HepG2 (cell line): Measurements from ENCODE around the gene KLHDC2. TPM values are rescaled to one million over a fixed set of nuclear protein-coding genes. Genes with fewer than 3 reads are reported as not detected.

Experiments used
- ATAD3A ChIP-seq: sonication (generic); formaldehyde crosslinking; IDR thresholded peaks from 2 replicates; pipeline ENCODE4 v1.4.0; 2020; ENCODE audit warnings: missing genetic modification reagents
- CHD2 ChIP-seq: IDR thresholded peaks from 2 replicates; pipeline ENCODE4 v1.6.1; 2011; ENCODE audit warnings: low read depth, low read length, improper control_type of control experiment
- DR1 ChIP-seq: sonication (generic); formaldehyde crosslinking; IDR thresholded peaks from 2 replicates; pipeline ENCODE4 v1.8.0; 2021; ENCODE audit warnings: mild to moderate bottlenecking, missing genetic modification reagents, inconsistent platforms
- FOXO1 ChIP-seq: sonication (generic); formaldehyde crosslinking; IDR thresholded peaks from 2 replicates; pipeline ENCODE4 v1.4.0; 2020; ENCODE audit warnings: missing genetic modification reagents
- GTF3A ChIP-seq: sonication (generic); formaldehyde crosslinking; conservative IDR thresholded peaks from 2 replicates; pipeline ENCODE4 v1.4.0; 2020; ENCODE audit warnings: mild to moderate bottlenecking, missing genetic modification reagents
- HOXA7 ChIP-seq: sonication (generic); formaldehyde crosslinking; IDR thresholded peaks from 2 replicates; pipeline ENCODE4 v1.8.1; 2022; ENCODE audit warnings: mild to moderate bottlenecking, missing genetic modification reagents, moderate library complexity
- IKZF1 ChIP-seq: fragments of 450-650 bp; IDR thresholded peaks from 2 replicates; pipeline ENCODE4 v1.7.1; 2016
- MBD4 ChIP-seq: IDR thresholded peaks from 2 replicates; pipeline ENCODE4 v1.6.1; 2012; ENCODE audit warnings: low read length, inconsistent platforms, borderline replicate concordance
- NR1H2 ChIP-seq: sonication (generic); formaldehyde crosslinking; IDR thresholded peaks from 2 replicates; pipeline ENCODE4 v1.8.1; 2022; ENCODE audit warnings: low read depth, missing genetic modification reagents, borderline replicate concordance
- REL ChIP-seq: sonication (generic); formaldehyde crosslinking; conservative IDR thresholded peaks from 2 replicates; pipeline ENCODE4 v1.8.0; 2022; ENCODE audit warnings: mild to moderate bottlenecking, missing genetic modification reagents, moderate library complexity
- RELA ChIP-seq: sonication (generic); formaldehyde crosslinking; IDR thresholded peaks from 2 replicates; pipeline ENCODE4 v1.4.0; 2020; ENCODE audit warnings: missing genetic modification reagents
- REXO4 ChIP-seq: sonication (generic); formaldehyde crosslinking; IDR thresholded peaks from 2 replicates; pipeline ENCODE4 v1.8.0; 2022; ENCODE audit warnings: missing genetic modification reagents, mild to moderate bottlenecking, borderline replicate concordance
- RFX3 ChIP-seq: IDR thresholded peaks from 2 replicates; pipeline ENCODE4 v1.6.1; 2016; ENCODE audit warnings: missing biosample characterization, missing genetic modification reagents
- SIX4 ChIP-seq: sonication (generic); formaldehyde crosslinking; IDR thresholded peaks from 2 replicates; pipeline ENCODE4 v1.4.0; 2020; ENCODE audit warnings: missing genetic modification reagents
- XBP1 ChIP-seq: sonication (generic); formaldehyde crosslinking; IDR thresholded peaks from 2 replicates; pipeline ENCODE4 v1.5.0; 2020; ENCODE audit warnings: missing genetic modification reagents
- ZFYVE20 ChIP-seq: sonication (generic); formaldehyde crosslinking; IDR thresholded peaks from 2 replicates; pipeline ENCODE4 v1.8.0; 2023; ENCODE audit warnings: low read depth, mild to moderate bottlenecking, moderate library complexity, missing genetic modification reagents, borderline replicate concordance
- ZNF124 ChIP-seq: sonication (generic); formaldehyde crosslinking; IDR thresholded peaks from 2 replicates; pipeline ENCODE4 v1.4.0; 2020; ENCODE audit warnings: missing genetic modification reagents
- ZNF3 ChIP-seq: IDR thresholded peaks from 2 replicates; pipeline ENCODE4 v1.7.0; 2017; ENCODE audit warnings: inconsistent platforms
- ZNF326 ChIP-seq: sonication (generic); formaldehyde crosslinking; IDR thresholded peaks from 2 replicates; pipeline ENCODE4 v1.4.0; 2020; ENCODE audit warnings: missing genetic modification reagents, borderline replicate concordance
- ZNF550 ChIP-seq: sonication (generic); formaldehyde crosslinking; IDR thresholded peaks from 2 replicates; pipeline ENCODE4 v1.4.0; 2020; ENCODE audit warnings: mild to moderate bottlenecking, missing genetic modification reagents, borderline replicate concordance
- ZNF879 ChIP-seq: sonication (generic); formaldehyde crosslinking; IDR thresholded peaks from 2 replicates; pipeline ENCODE4 v1.8.1; 2023; ENCODE audit warnings: missing genetic modification reagents
- ZNF883 ChIP-seq: sonication (generic); formaldehyde crosslinking; IDR thresholded peaks from 2 replicates; pipeline ENCODE4 v1.5.1; 2020; ENCODE audit warnings: mild to moderate bottlenecking, missing genetic modification reagents; ENCODE audit errors: not compliant biosample characterization
- ZSCAN25 ChIP-seq: sonication (generic); formaldehyde crosslinking; IDR thresholded peaks from 2 replicates; pipeline ENCODE4 v1.8.0; 2022; ENCODE audit warnings: mild to moderate bottlenecking, missing genetic modification reagents
- polyA plus RNA-seq, 8 experiments: library from polyadenylated mRNA; depleted of rRNA in 3 of 8; stranded (reverse) in 7 of 8; unstranded in 1 of 8; fragments of >200 nt; fragmentation: Illumina TruSeq in 4 of 8; extraction: Trizol in 4 of 8; gene quantifications; 2 replicates each; pipeline versions ENCODE4 v1.2.1 to v1.2.3, GENCODE V29; 2011 to 2016; ENCODE audit warnings: low read depth in 4 of 8, missing spikeins in 1 of 8, mixed read lengths in 1 of 8; ENCODE audit not compliant: insufficient read depth in 1 of 8
- total RNA-seq, 5 experiments: library from RNA; depleted of rRNA; stranded (reverse); fragments of >200 nt; fragmentation: Illumina TruSeq; extraction: Trizol; gene quantifications; 2 replicates each; pipeline ENCODE4 v1.2.3, GENCODE V29; 2016; ENCODE audit warnings: low read depth in 1 of 5
- TF ChIP-seq, protein P1 (sequence below): sonication (generic); formaldehyde crosslinking; conservative IDR thresholded peaks from 2 replicates; pipeline ENCODE4 v1.4.0; 2020; ENCODE audit warnings: missing genetic modification reagents
- TF ChIP-seq, protein P2 (sequence below): sonication (generic); formaldehyde crosslinking; IDR thresholded peaks from 2 replicates; pipeline ENCODE4 v1.9.0; 2021; ENCODE audit warnings: missing genetic modification reagents, borderline replicate concordance
- TF ChIP-seq, protein P3 (sequence below): IDR thresholded peaks from 2 replicates; pipeline ENCODE4 v1.6.1; 2016; ENCODE audit warnings: mild to moderate bottlenecking
- TF ChIP-seq, protein P4 (sequence below): sonication (generic); formaldehyde crosslinking; IDR thresholded peaks from 2 replicates; pipeline ENCODE4 v1.8.0; 2022; ENCODE audit warnings: missing genetic modification reagents, mild to moderate bottlenecking, moderate library complexity, borderline replicate concordance

Gene KLHDC2
- total and polyA plus RNA-seq, 2 of the 13 experiments (the other 11 are each of a cell fraction or from before 2014, with no cell fraction given), result 95.5 to 170 TPM

DNA sequence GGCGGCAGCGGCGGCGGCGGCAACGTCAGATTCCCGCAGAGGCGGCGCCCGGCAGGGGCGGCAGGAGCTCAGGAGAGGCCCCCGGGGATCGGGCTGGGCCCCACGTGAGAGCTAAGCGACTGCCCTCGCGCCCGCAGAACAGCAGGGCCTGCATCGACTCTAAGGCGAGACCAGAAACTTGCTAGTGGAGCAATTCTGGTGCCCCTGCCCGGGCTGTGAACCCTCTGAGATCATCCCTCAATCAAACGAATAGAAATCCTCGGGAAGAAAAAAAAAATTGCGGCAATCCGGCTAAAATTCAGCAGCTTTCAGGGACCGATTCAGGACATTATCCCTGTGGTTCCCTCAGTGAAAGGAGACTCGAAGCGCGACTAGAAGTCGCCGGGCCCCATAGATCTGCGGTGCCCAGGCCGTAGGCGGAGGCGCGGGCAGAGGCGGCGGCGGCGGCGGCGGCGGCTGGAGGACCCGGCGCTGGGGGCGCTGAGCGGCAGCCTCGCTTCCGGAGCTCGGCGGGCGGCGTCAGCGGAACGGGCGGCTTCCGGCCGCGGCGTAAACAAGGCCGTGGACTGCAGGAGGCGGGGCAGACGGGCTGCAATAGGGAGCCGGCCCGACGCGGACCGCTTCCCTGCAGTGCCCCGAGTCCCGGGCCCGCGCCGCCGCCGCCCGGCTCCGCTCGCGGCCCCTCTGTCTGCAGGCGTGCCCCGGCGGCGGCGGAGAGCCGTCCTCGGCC is at the start of gene KLHDC2 (continued):
- TF ChIP-seq, protein P1, sequence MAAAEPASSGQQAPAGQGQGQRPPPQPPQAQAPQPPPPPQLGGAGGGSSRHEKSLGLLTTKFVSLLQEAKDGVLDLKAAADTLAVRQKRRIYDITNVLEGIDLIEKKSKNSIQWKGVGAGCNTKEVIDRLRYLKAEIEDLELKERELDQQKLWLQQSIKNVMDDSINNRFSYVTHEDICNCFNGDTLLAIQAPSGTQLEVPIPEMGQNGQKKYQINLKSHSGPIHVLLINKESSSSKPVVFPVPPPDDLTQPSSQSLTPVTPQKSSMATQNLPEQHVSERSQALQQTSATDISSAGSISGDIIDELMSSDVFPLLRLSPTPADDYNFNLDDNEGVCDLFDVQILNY, result no peak; the same call in 1 of the 2 replicates
- peak; percentile 26; the same call in 1 of the 2 replicates for TF ChIP-seq ZSCAN25 (CRISPR knock-in tag)
- no peak for TF ChIP-seq ZFYVE20 (CRISPR knock-in tag)
- no peak for TF ChIP-seq XBP1 (CRISPR knock-in tag)
- TF ChIP-seq SIX4, result peak; percentile 48; the same call in 1 of the 2 replicates
- no peak for TF ChIP-seq ZNF550
- TF ChIP-seq IKZF1, result no peak
- TF ChIP-seq NR1H2 (CRISPR knock-in tag), result no peak
- TF ChIP-seq DR1 (CRISPR knock-in tag), result peak; percentile 59
- no peak for TF ChIP-seq MBD4
- no peak for TF ChIP-seq REXO4 (CRISPR knock-in tag)
- peak; percentile 97 for TF ChIP-seq FOXO1 (CRISPR knock-in tag)
- TF ChIP-seq, protein P2, sequence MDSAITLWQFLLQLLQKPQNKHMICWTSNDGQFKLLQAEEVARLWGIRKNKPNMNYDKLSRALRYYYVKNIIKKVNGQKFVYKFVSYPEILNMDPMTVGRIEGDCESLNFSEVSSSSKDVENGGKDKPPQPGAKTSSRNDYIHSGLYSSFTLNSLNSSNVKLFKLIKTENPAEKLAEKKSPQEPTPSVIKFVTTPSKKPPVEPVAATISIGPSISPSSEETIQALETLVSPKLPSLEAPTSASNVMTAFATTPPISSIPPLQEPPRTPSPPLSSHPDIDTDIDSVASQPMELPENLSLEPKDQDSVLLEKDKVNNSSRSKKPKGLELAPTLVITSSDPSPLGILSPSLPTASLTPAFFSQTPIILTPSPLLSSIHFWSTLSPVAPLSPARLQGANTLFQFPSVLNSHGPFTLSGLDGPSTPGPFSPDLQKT (CRISPR knock-in tag), result no peak
- TF ChIP-seq RELA (CRISPR knock-in tag), result 0 out of 2 replicates have a peak, but pooled peaks have one; percentile 29
- TF ChIP-seq CHD2, result no peak
- TF ChIP-seq, protein P3, sequence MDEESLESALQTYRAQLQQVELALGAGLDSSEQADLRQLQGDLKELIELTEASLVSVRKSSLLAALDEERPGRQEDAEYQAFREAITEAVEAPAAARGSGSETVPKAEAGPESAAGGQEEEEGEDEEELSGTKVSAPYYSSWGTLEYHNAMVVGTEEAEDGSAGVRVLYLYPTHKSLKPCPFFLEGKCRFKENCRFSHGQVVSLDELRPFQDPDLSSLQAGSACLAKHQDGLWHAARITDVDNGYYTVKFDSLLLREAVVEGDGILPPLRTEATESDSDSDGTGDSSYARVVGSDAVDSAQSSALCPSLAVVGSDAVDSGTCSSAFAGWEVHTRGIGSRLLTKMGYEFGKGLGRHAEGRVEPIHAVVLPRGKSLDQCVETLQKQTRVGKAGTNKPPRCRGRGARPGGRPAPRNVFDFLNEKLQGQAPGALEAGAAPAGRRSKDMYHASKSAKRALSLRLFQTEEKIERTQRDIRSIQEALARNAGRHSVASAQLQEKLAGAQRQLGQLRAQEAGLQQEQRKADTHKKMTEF (CRISPR knock-in tag), result peak; percentile 38; the same call in 1 of the 2 replicates
- no peak for TF ChIP-seq REL (CRISPR knock-in tag)
- TF ChIP-seq HOXA7 (CRISPR knock-in tag), result no peak
- no peak for TF ChIP-seq ATAD3A (CRISPR knock-in tag)
- TF ChIP-seq, protein P4, sequence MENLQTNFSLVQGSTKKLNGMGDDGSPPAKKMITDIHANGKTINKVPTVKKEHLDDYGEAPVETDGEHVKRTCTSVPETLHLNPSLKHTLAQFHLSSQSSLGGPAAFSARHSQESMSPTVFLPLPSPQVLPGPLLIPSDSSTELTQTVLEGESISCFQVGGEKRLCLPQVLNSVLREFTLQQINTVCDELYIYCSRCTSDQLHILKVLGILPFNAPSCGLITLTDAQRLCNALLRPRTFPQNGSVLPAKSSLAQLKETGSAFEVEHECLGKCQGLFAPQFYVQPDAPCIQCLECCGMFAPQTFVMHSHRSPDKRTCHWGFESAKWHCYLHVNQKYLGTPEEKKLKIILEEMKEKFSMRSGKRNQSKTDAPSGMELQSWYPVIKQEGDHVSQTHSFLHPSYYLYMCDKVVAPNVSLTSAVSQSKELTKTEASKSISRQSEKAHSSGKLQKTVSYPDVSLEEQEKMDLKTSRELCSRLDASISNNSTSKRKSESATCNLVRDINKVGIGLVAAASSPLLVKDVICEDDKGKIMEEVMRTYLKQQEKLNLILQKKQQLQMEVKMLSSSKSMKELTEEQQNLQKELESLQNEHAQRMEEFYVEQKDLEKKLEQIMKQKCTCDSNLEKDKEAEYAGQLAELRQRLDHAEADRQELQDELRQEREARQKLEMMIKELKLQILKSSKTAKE, result peak; percentile 56; the same call in 1 of the 2 replicates
- no peak; the same call in 1 of the 2 replicates for TF ChIP-seq ZNF879
- TF ChIP-seq ZNF326 (CRISPR knock-in tag), result no peak
- TF ChIP-seq RFX3 (CRISPR knock-in tag), result no peak
- no peak for TF ChIP-seq ZNF124 (CRISPR knock-in tag)
- no peak for TF ChIP-seq ZNF3 (CRISPR knock-in tag)
- TF ChIP-seq ZNF883 (CRISPR knock-in tag), result peak; percentile 40
- TF ChIP-seq GTF3A, result no peak
